SH-SY5Y (cell line): ENCODE results near the gene PDE11A.

Experiments used
- GATA2 ChIP-seq: IDR thresholded peaks from 2 replicates; pipeline ENCODE4 v1.6.1; 2011; ENCODE audit warnings: mild to moderate bottlenecking, low read depth, low read length
- GATA3 ChIP-seq: IDR thresholded peaks from 2 replicates; pipeline ENCODE4 v1.6.1; 2011; ENCODE audit warnings: low read depth, mild to moderate bottlenecking, low read length, moderate library complexity

DNA sequence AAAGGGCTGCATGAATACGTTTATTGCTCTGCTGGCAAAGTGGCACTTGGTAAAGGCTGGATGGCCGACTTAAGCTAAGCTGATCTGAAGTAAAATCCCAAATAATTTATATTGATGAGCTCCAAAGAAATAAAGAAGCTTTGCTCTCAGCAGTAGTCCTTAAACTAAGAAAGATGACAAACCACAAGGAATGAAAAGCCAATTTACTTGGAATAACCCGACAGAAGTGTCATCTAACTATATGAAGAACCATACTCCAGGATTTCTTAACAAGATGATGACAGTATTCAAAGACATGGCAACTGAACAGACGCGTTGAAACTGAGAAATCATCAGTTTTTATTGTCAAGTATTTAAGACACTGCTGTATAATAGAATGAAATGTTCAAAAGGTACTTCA is 294.1 kb downstream of the PDE11A start:
- TF ChIP-seq GATA3 (no peak), GATA2 (no peak)
